GM23338 (cell line): ENCODE data around the gene KCTD3. TPM values are rescaled to one million over a fixed set of nuclear protein-coding genes. Genes with fewer than 3 reads are reported as not detected.

Experiments used
- ATAC-seq: fragments of 200-7000 bp; cut with Tn5 transposase; 3 replicates; pipeline ENCODE4 v1.9.1; 2020
- DNase-seq: peaks from one replicate; pipeline ENCODE4 v3.0.0-alpha.2; 2015; ENCODE audit warnings: low spot score
- H2AFZ ChIP-seq: fragments of 200-600 bp; sonication (generic); 2 replicates; pipeline ENCODE4 v1.8.0; 2016; ENCODE audit warnings: antibody characterized with exemption, mild to moderate bottlenecking, moderate library complexity
- H3F3A ChIP-seq: fragments of 200-600 bp; sonication (generic); replicated peaks from 2 replicates; pipeline ENCODE4 v1.8.0; 2017; ENCODE audit warnings: antibody characterized with exemption, mixed run types, low read depth
- H3K27ac ChIP-seq: fragments of 200-600 bp; sonication (generic); 2 replicates; pipeline ENCODE4 v1.6.1; 2016; ENCODE audit warnings: low read depth
- H3K27me3 ChIP-seq: fragments of 200-600 bp; sonication (generic); 2 replicates; pipeline ENCODE4 v1.8.0; 2016; ENCODE audit warnings: mild to moderate bottlenecking, mixed run types, moderate library complexity; ENCODE audit not compliant: insufficient read depth
- H3K36me3 ChIP-seq: fragments of 200-600 bp; sonication (generic); 2 replicates; pipeline ENCODE4 v1.8.0; 2016; ENCODE audit warnings: mild to moderate bottlenecking; ENCODE audit not compliant: insufficient read depth
- H3K4me1 ChIP-seq: fragments of 200-600 bp; sonication (generic); 2 replicates; pipeline ENCODE4 v1.8.0; 2016; ENCODE audit warnings: mild to moderate bottlenecking, moderate library complexity; ENCODE audit not compliant: insufficient read depth
- H3K4me2 ChIP-seq: fragments of 200-600 bp; sonication (generic); 2 replicates; pipeline ENCODE4 v1.7.1; 2017; ENCODE audit warnings: mixed run types
- H3K4me3 ChIP-seq: fragments of 200-600 bp; sonication (generic); 2 replicates; pipeline ENCODE4 v1.6.1; 2016; ENCODE audit warnings: mixed run types
- H3K79me2 ChIP-seq: fragments of 200-600 bp; sonication (generic); replicated peaks from 2 replicates; pipeline ENCODE4 v1.8.0; 2017; ENCODE audit warnings: mild to moderate bottlenecking; ENCODE audit not compliant: insufficient read depth
- H3K9me2 ChIP-seq: fragments of 200-600 bp; sonication (generic); 2 replicates; pipeline ENCODE4 v1.8.0; 2017; ENCODE audit not compliant: insufficient read depth
- H4K20me1 ChIP-seq: fragments of 200-600 bp; sonication (generic); replicated peaks from 2 replicates; pipeline ENCODE4 v1.8.0; 2017; ENCODE audit warnings: mild to moderate bottlenecking; ENCODE audit not compliant: insufficient read depth
- H3K27ac Mint-ChIP-seq: 2 replicates; pipeline ENCODE4 v1.8.0; 2020; ENCODE audit warnings: inconsistent platforms, mild to moderate bottlenecking, moderate library complexity, mixed read lengths
- H3K27me3 Mint-ChIP-seq: 3 replicates; pipeline ENCODE4 v1.8.0; 2022; ENCODE audit warnings: low read depth, mild to moderate bottlenecking, moderate library complexity, mixed read lengths, inconsistent platforms; ENCODE audit not compliant: insufficient read depth, poor library complexity
- H3K36me3 Mint-ChIP-seq: 3 replicates; pipeline ENCODE4 v1.8.0; 2021; ENCODE audit warnings: low read depth, mild to moderate bottlenecking, inconsistent platforms, moderate library complexity, mixed read lengths
- H3K4me1 Mint-ChIP-seq: 3 replicates; pipeline ENCODE4 v1.8.0; 2020; ENCODE audit warnings: mild to moderate bottlenecking, inconsistent platforms, mixed read lengths
- H3K4me3 Mint-ChIP-seq: 3 replicates; pipeline ENCODE4 v1.8.0; 2021; ENCODE audit warnings: moderate library complexity, mild to moderate bottlenecking, inconsistent platforms, mixed read lengths
- H3K9me3 Mint-ChIP-seq: 3 replicates; pipeline ENCODE4 v1.8.0; 2020; ENCODE audit warnings: moderate library complexity, mild to moderate bottlenecking, inconsistent platforms, mixed read lengths
- EZH2phosphoT487 ChIP-seq: fragments of 200-600 bp; sonication (generic); IDR thresholded peaks from one replicate; pipeline ENCODE4 v1.8.1; 2018; ENCODE audit warnings: antibody characterized with exemption; ENCODE audit not compliant: unreplicated experiment
- REST ChIP-seq: IDR thresholded peaks from one replicate; pipeline ENCODE4 v1.6.1; 2018; ENCODE audit warnings: antibody characterized with exemption; ENCODE audit not compliant: unreplicated experiment
- STAT1 ChIP-seq: IDR thresholded peaks from one replicate; pipeline ENCODE4 v1.6.1; 2016; ENCODE audit warnings: antibody characterized with exemption; ENCODE audit not compliant: unreplicated experiment
- ZNF462 ChIP-seq: fragments of 250-450 bp; sonication (Bioruptor Pico); IDR thresholded peaks from 2 replicates; pipeline ENCODE4 v1.5.0; 2020; ENCODE audit warnings: mild to moderate bottlenecking, moderate library complexity
- polyA plus RNA-seq: library from polyadenylated mRNA; unstranded; fragments of >200 nt; fragmentation: Nextera tagmentation; extraction: Ambion mirVana; gene quantifications from 2 replicates; pipeline ENCODE4 v1.2.1, GENCODE V29; 2016
- total RNA-seq: library from RNA; depleted of rRNA; stranded (reverse); fragments of >200 nt; shearing (Covaris generic); gene quantifications from 2 replicates; pipeline ENCODE4 v1.2.3, GENCODE V29; 2014

Gene KCTD3
- total and polyA plus RNA-seq, 2 experiments from 2014 or later = 29.4 to 60.3 TPM

DNA sequence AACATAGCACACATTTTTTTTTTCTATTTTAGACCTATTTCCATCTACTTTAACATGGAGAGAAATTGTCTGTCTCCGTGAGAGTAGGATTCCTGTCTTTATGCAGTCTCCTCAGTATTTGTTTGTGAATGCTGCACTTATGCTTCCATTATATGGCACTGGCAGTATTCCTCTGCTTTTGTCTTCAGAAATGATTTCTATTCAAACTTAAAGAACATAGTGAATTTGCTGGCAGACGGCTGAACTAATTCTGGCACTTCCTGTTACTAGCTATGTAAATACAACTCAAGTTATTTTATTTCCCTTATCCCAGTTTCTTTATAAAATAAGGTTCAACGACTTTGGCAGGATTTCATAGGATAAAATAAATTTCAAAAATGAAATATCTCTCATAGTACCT, 45.3 kb downstream of the KCTD3 start (continued):
- TF ChIP-seq ZNF462 (CRISPR knock-in tag) (no peak), EZH2phosphoT487 (no peak)

GRCh38 chr1:215617979-215618378, 50.9 kb downstream of the KCTD3 start:
- Histone ChIP-seq H3F3A (no peaks in the 10 kb centered on the region), H3K79me2 (peaks cover 24% of the 10 kb centered on the region), H3K4me2 (no peak overlapping the region), H3K4me1 (peaks cover 3% of the 10 kb centered on the region), H4K20me1 (no peaks in the 10 kb centered on the region), H3K9me2 (no peaks in the 10 kb centered on the region), H3K27me3 (no peaks in the 10 kb centered on the region), H3K27ac (no peak overlapping the region), H3K4me3 (no peak overlapping the region), H2AFZ (no peak overlapping the region), H3K36me3 (peaks cover 12% of the 10 kb centered on the region; the same call in 1 of the 2 replicates)
- H3K27me3 Mint-ChIP-seq = peaks cover 1% of the 10 kb centered on the region
- no peak overlapping the region for H3K27ac Mint-ChIP-seq
- ATAC-seq = no peak
- H3K9me3 Mint-ChIP-seq = no peaks in the 10 kb centered on the region
- no peak for DNase-seq
- H3K4me3 Mint-ChIP-seq = no peak overlapping the region
- H3K4me1 Mint-ChIP-seq = peaks cover 5% of the 10 kb centered on the region; the same call in 2 of the 3 replicates
- H3K36me3 Mint-ChIP-seq = peaks cover 40% of the 10 kb centered on the region
- TF ChIP-seq ZNF462 (CRISPR knock-in tag) (no peak), REST (no peak), STAT1 (no peak)
